K562 (cell line): ENCODE measurements around the gene NUPR1. TPM values are rescaled to one million over a fixed set of nuclear protein-coding genes. Genes with fewer than 3 reads are reported as not detected.
A peak's percentile ranks its signal among the peaks of the same experiment; 100 is the strongest.

Source experiments
- ARHGAP35 ChIP-seq: fragments of 450-650 bp; IDR thresholded peaks from 2 replicates; pipeline ENCODE4 v1.6.1; 2018; ENCODE audit not compliant: partially characterized antibody
- ATF4 ChIP-seq: fragments of 450-650 bp; formaldehyde crosslinking; IDR thresholded peaks from 2 replicates; pipeline ENCODE4 v1.4.0; 2022; ENCODE audit warnings: mild to moderate bottlenecking, moderate library complexity
- GTF2F1 ChIP-seq: IDR thresholded peaks from 2 replicates; pipeline ENCODE4 v1.6.1; 2011; ENCODE audit warnings: low read depth, low read length, improper control_type of control experiment
- HDAC1 ChIP-seq, 2 experiments: fragments of 450-650 bp; IDR thresholded peaks; 2 replicates each; pipeline ENCODE4 v1.6.1; 2016 to 2017; ENCODE audit warnings: inconsistent platforms in 1 of 2, mild to moderate bottlenecking in 1 of 2, moderate library complexity in 1 of 2
- HDAC2 ChIP-seq: fragments of 450-650 bp; IDR thresholded peaks from 2 replicates; pipeline ENCODE4 v1.6.1; 2016; ENCODE audit warnings: mild to moderate bottlenecking
- KAT2B ChIP-seq: IDR thresholded peaks from one replicate; pipeline ENCODE4 v1.6.1; 2012; ENCODE audit warnings: low read depth, mild to moderate bottlenecking, control low read depth, inconsistent platforms, low read length, moderate library complexity
- MXD1 ChIP-seq: fragments of 250-450 bp; sonication (Bioruptor Pico); IDR thresholded peaks from 2 replicates; pipeline ENCODE4 v1.8.0; 2021; ENCODE audit warnings: borderline replicate concordance, mild to moderate bottlenecking, moderate library complexity; ENCODE audit not compliant: poor library complexity, severe bottlenecking
- NFE2L1 ChIP-seq: fragments of 450-650 bp; IDR thresholded peaks from 2 replicates; pipeline ENCODE4 v1.6.1; 2016; ENCODE audit warnings: missing genetic modification characterization, low read depth, mild to moderate bottlenecking, missing compliant biosample characterization, moderate library complexity, borderline replicate concordance
- PHF8 ChIP-seq: fragments of 200-600 bp; sonication (generic); IDR thresholded peaks from 2 replicates; pipeline ENCODE4 v1.6.1; 2012; ENCODE audit warnings: mixed run types, mild to moderate bottlenecking, inconsistent platforms, low read length, moderate library complexity, borderline replicate concordance
- POLR2AphosphoS2 ChIP-seq: IDR thresholded peaks from 2 replicates; pipeline ENCODE4 v1.6.1; 2012; ENCODE audit warnings: low read length, improper control_type of control experiment
- POLR2AphosphoS5 ChIP-seq: IDR thresholded peaks from 2 replicates; pipeline ENCODE4 v1.6.1; 2011; ENCODE audit warnings: mild to moderate bottlenecking, low read depth, low read length, moderate library complexity; ENCODE audit not compliant: control insufficient read depth, insufficient read depth
- SAP30 ChIP-seq: fragments of 200-600 bp; sonication (generic); IDR thresholded peaks from 2 replicates; pipeline ENCODE4 v1.6.1; 2012; ENCODE audit warnings: borderline replicate concordance, low read depth, mild to moderate bottlenecking, moderate library complexity, low read length, control low read depth, inconsistent platforms; ENCODE audit not compliant: insufficient read depth, poor library complexity, severe bottlenecking
- U2AF2 ChIP-seq: fragments of 200-400 bp; formaldehyde crosslinking; optimal IDR thresholded peaks from 2 replicates; pipeline ENCODE3; 2017; ENCODE audit warnings: low read depth, mild to moderate bottlenecking, low read length
- ZBTB26 ChIP-seq: fragments of 450-650 bp; formaldehyde crosslinking; IDR thresholded peaks from 2 replicates; pipeline ENCODE4 v1.4.0; 2022; ENCODE audit warnings: missing genetic modification characterization
- ZNF239 ChIP-seq: fragments of 250-450 bp; sonication (Bioruptor Pico); IDR thresholded peaks from 2 replicates; pipeline ENCODE4 v1.4.0; 2020; ENCODE audit warnings: mild to moderate bottlenecking
- ZNF407 ChIP-seq: fragments of 450-650 bp; IDR thresholded peaks from 2 replicates; pipeline ENCODE4 v1.6.1; 2016; ENCODE audit warnings: low read depth
- polyA plus RNA-seq, 8 experiments: library from polyadenylated mRNA; depleted of rRNA in 4 of 8; stranded (reverse) in 5 of 8; unstranded in 3 of 8; fragments of >200 nt; fragmentation: Nextera tagmentation in 2 of 8; fragmentation: Illumina TruSeq in 1 of 8; extraction: Ambion mirVana in 2 of 8; extraction: Trizol in 1 of 8; gene quantifications; 2 replicates each; pipeline versions ENCODE4 v1.2.1 to v1.2.3, GENCODE V29; 2011 to 2014; ENCODE audit warnings: inconsistent platforms in 1 of 8, missing spikeins in 1 of 8
- total RNA-seq, 7 experiments: library from RNA; depleted of rRNA in 6 of 7; stranded (reverse); fragments of >200 nt in 6 of 7; fragmentation: Illumina TruSeq in 2 of 7; extraction: Trizol in 2 of 7; gene quantifications; 2 replicates each; pipeline versions ENCODE4 v1.2.1 to v1.2.3, GENCODE V29; 2011 to 2021; ENCODE audit warnings: low replicate concordance in 1 of 7

NUPR1 gene
- total and polyA plus RNA-seq, 9 of the 15 experiments (the other 6 are each of a cell fraction or from before 2014, with no cell fraction given) = 0.07 to 1.5 (median 0.27) TPM

- no peak for TF ChIP-seq SAP30
- TF ChIP-seq PHF8 = peak; percentile 22; the same call in 1 of the 2 replicates
- no peak for TF ChIP-seq POLR2AphosphoS5
- no peak for TF ChIP-seq HDAC2
- no peak for TF ChIP-seq GTF2F1
- no peak for TF ChIP-seq HDAC1 (IDR thresholded peaks at IDR 0.05)
- TF ChIP-seq NFE2L1 (tag) = no peak
- TF ChIP-seq ZNF407 = no peak
- no peak for TF ChIP-seq ZNF239 (CRISPR knock-in tag)
- no peak for TF ChIP-seq ZBTB26 (CRISPR knock-in tag)
- TF ChIP-seq ATF4 (CRISPR knock-in tag) = peak; percentile 95
- no peak for TF ChIP-seq U2AF2
- TF ChIP-seq ARHGAP35 = no peak
- TF ChIP-seq POLR2AphosphoS2 = no peak
- TF ChIP-seq MXD1 = no peak
- no peak for TF ChIP-seq KAT2B
These were observed at the start of gene NUPR1 (continued) for GRCh38 chr16:28538733-28539596.
